GM23248 (cell line): Measurements from ENCODE around the gene PLIN1. TPM values are rescaled to one million over a fixed set of nuclear protein-coding genes. Genes with fewer than 3 reads are reported as not detected.

Experiments used
- DNase-seq: peaks from one replicate; pipeline ENCODE4 v3.0.0-alpha.2; 2015
- H2AFZ ChIP-seq: fragments of 200-600 bp; sonication (generic); 2 replicates; pipeline ENCODE4 v1.6.1; 2016; ENCODE audit warnings: antibody characterized with exemption
- H3F3A ChIP-seq: fragments of 200-600 bp; sonication (generic); 2 replicates; pipeline ENCODE4 v1.6.1; 2016; ENCODE audit warnings: mild to moderate bottlenecking, antibody characterized with exemption, mixed run types; ENCODE audit not compliant: insufficient read depth
- H3K27ac ChIP-seq: fragments of 200-600 bp; sonication (generic); 2 replicates; pipeline ENCODE4 v1.5.1; 2016; ENCODE audit warnings: mild to moderate bottlenecking
- H3K27me3 ChIP-seq: fragments of 200-600 bp; sonication (generic); replicated peaks from 2 replicates; pipeline ENCODE4 v1.6.1; 2016; ENCODE audit warnings: mild to moderate bottlenecking; ENCODE audit not compliant: insufficient read depth
- H3K36me3 ChIP-seq: fragments of 200-600 bp; sonication (generic); 2 replicates; pipeline ENCODE4 v1.6.1; 2016; ENCODE audit warnings: low read depth, mild to moderate bottlenecking
- H3K4me1 ChIP-seq: fragments of 200-600 bp; sonication (generic); 2 replicates; pipeline ENCODE4 v1.6.1; 2016; ENCODE audit warnings: mild to moderate bottlenecking; ENCODE audit not compliant: insufficient read depth
- H3K4me2 ChIP-seq: fragments of 200-600 bp; sonication (generic); one replicate; pipeline ENCODE4 v1.6.1; 2016; ENCODE audit warnings: mild to moderate bottlenecking; ENCODE audit not compliant: unreplicated experiment
- H3K4me3 ChIP-seq: fragments of 200-600 bp; sonication (generic); 2 replicates; pipeline ENCODE4 v1.5.1; 2016; ENCODE audit warnings: mild to moderate bottlenecking
- H3K79me2 ChIP-seq: fragments of 200-600 bp; sonication (generic); 2 replicates; pipeline ENCODE4 v1.6.1; 2016; ENCODE audit warnings: mild to moderate bottlenecking; ENCODE audit not compliant: insufficient read depth
- H3K9ac ChIP-seq: fragments of 200-600 bp; sonication (generic); 2 replicates; pipeline ENCODE4 v1.6.1; 2016; ENCODE audit warnings: mild to moderate bottlenecking
- H3K9me2 ChIP-seq: fragments of 200-600 bp; sonication (generic); 2 replicates; pipeline ENCODE4 v1.6.1; 2016; ENCODE audit warnings: mixed run types, mild to moderate bottlenecking, moderate library complexity; ENCODE audit not compliant: insufficient read depth
- H3K9me3 ChIP-seq: fragments of 200-600 bp; sonication (generic); one replicate; pipeline ENCODE4 v1.6.1; 2017; ENCODE audit warnings: low read depth
- H4K20me1 ChIP-seq: fragments of 200-600 bp; sonication (generic); 2 replicates; pipeline ENCODE4 v1.6.0; 2016; ENCODE audit not compliant: insufficient read depth
- EZH2 ChIP-seq: fragments of 200-600 bp; sonication (generic); IDR thresholded peaks from 2 replicates; pipeline ENCODE4 v1.6.1; 2018; ENCODE audit warnings: antibody characterized with exemption, mild to moderate bottlenecking; ENCODE audit not compliant: insufficient read depth, poor library complexity, severe bottlenecking
- EZH2phosphoT487 ChIP-seq: fragments of 200-600 bp; sonication (generic); IDR thresholded peaks from 2 replicates; pipeline ENCODE4 v1.6.1; 2018; ENCODE audit warnings: antibody characterized with exemption, moderate library complexity, mild to moderate bottlenecking, low read depth; ENCODE audit not compliant: insufficient read depth
- WGBS, 2 experiments: methylation state at CpG; one replicate each; pipeline ENCODE4 v1.1.6; 2015 to 2017; ENCODE audit warnings: low lambda C conversion rate in 2 of 2, low coverage in 1 of 2; ENCODE audit errors: missing lambda C conversion rate in 2 of 2; 5-methylcytosine and 5-hydroxymethylcytosine counted together
- in situ Hi-C: fragments of 300-500 bp; cut with MboI; formaldehyde crosslinking; loops from 2 replicates; pipeline ENCODE4 v1.15.0; 2020
- polyA plus RNA-seq: library from polyadenylated mRNA; unstranded; fragments of >200 nt; fragmentation: Nextera tagmentation; extraction: Ambion mirVana; gene quantifications from 2 replicates; pipeline ENCODE4 v1.2.1, GENCODE V29; 2016
- total RNA-seq: library from RNA; depleted of rRNA; stranded (reverse); fragments of >200 nt; shearing (Covaris generic); gene quantifications from 2 replicates; pipeline ENCODE4 v1.2.3, GENCODE V29; 2014

PLIN1 gene
- total and polyA plus RNA-seq, 2 experiments from 2014 or later = not detected

DNA sequence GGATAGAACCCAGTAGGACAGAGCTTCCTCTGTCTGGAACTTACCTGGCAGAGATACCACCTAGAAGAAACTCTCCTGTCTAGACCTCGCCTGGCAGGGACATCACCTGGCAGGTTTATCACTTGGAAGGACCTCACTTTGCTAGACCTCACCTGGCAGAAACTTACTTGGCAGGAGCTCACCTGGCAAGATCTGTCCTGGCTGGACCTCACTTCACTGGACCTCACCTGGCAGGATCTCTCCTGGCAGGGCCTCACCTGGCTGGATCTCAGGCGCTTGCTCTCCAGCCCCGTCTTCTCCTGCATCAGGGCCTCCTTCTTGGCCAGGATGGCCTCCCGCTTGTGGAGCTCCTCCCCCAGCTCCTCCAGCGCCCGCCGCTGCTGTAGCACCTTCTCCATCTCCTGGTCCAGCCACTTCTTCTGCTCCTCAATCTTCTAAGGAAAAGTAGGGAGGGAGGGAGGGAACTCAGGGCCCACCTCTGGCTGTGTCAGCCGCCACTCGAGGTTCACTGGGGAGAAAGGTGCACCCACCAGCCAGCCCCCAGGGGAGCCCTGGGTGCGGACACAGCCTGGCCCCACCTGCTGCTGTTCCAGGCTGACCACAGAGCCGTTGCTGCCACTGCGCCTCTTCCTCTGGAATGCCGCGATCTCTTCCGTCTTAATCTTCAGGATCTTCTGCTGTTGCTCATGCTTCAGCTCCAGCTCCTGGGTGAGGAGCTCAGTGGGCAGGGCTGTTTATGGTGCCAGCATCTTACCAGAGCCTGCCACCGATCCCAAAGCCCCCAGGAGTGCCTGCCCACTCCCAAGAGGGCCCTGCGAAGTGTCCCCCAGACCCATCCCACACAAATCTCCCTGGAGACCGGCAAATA, 46.4 kb downstream of the PLIN1 start:
- no peak overlapping the region for H2AFZ ChIP-seq
- no peaks in the 10 kb centered on the region for H3K9me2 ChIP-seq
- DNase-seq = no peak
- no peak overlapping the region for H3K4me2 ChIP-seq
- peaks cover 28% of the 10 kb centered on the region; the same call in 1 of the 2 replicates for H3K36me3 ChIP-seq
- H3K4me1 ChIP-seq = no peaks in the 10 kb centered on the region
- H3K4me3 ChIP-seq = no peak overlapping the region
- in situ Hi-C loops = no loop called here
- no peaks in the 10 kb centered on the region for H3F3A ChIP-seq
- H3K27ac ChIP-seq = no peak overlapping the region
- no peaks in the 10 kb centered on the region for H3K27me3 ChIP-seq
- H3K9me3 ChIP-seq = no peaks in the 10 kb centered on the region
- TF ChIP-seq EZH2phosphoT487 = no peak
- 97 to 99% methylated on average over 18 of the region's 18 CpGs for WGBS, 2 experiments
- no peaks in the 10 kb centered on the region for H4K20me1 ChIP-seq
- no peaks in the 10 kb centered on the region for H3K79me2 ChIP-seq
- no peak overlapping the region for H3K9ac ChIP-seq

DNA sequence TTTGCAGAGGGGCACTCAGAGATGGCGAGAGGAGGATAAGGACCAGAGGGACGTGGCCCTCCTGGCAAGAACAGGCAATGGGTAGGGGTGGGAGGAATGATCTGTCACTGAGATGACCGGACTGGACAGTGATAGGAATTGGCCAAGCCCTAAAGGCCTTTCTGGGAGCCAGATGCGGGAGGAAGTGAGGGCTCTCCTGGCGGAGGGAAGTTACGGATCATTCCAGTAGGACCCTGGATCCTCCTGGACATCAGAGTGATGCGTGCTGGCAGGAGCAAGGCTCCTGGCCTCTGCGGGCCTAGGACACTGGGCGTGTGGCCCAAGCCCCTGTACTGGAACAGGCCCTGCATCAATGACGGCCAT, 47.3 kb downstream of the PLIN1 start:
- Histone ChIP-seq H4K20me1 (no peaks in the 10 kb centered on the region), H3K4me3 (no peak overlapping the region), H2AFZ (no peak overlapping the region), H3K4me2 (no peak overlapping the region), H3K9me2 (no peaks in the 10 kb centered on the region), H3F3A (no peaks in the 10 kb centered on the region), H3K9me3 (no peaks in the 10 kb centered on the region), H3K4me1 (no peaks in the 10 kb centered on the region), H3K36me3 (peaks cover 29% of the 10 kb centered on the region; the same call in 1 of the 2 replicates), H3K79me2 (no peaks in the 10 kb centered on the region), H3K27ac (no peak overlapping the region), H3K27me3 (no peaks in the 10 kb centered on the region), H3K9ac (no peak overlapping the region)
- no peak for TF ChIP-seq EZH2phosphoT487
- no peak for TF ChIP-seq EZH2
- DNase-seq = no peak
- WGBS, 2 experiments = 85 to 89% methylated on average over 8 to 10 of the region's 10 CpGs
- in situ Hi-C loops = no loop called here

DNA sequence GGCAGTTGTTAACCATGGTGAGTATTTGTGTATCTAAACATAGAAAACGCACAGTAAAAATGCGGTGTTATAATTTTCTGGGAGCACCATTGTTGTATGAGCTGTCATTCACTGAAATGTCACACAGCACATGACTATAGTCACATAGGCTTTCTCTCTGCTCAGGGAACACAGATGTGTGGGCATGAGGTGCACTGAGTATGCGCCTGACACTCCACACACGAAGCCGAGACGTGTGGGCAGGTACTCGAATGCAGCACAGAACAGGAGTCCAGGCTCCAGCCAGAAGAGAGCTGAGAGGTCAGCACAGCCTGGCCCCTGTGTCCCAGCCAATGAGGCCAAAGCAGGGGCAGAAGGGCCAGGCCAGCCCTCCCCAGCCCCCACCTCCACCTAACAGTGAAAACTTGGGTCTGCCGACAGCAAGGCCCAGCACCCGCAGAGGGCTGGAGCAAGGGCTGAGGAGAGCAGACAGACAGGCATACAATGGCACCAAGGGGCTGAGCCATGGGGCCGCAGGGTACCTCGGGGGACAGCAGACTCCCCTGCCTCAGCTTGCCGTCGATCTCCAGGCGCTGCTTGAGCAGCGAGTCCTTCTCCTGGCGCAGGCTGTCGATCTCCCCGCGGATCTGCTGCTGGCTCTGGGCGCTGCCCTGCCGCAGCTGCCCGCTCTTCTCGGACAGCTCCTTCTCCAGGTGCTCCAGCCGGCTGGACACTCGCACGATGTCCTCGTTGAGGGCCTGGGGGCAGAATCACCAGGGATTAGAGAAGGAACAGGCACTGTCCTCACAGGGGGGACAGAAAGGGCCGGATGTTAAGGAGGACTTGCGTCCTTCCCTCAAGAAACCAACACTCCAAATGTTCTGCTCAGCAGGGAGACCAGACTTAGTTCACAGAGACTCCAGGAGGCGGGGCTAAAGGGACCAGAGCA, 47.9 kb downstream of the PLIN1 start:
- no peak for TF ChIP-seq EZH2
- no peak for TF ChIP-seq EZH2phosphoT487
- Histone ChIP-seq H3K4me1 (no peaks in the 10 kb centered on the region), H3K36me3 (peaks cover 35% of the 10 kb centered on the region), H3K27ac (no peak overlapping the region), H3K9me2 (no peaks in the 10 kb centered on the region), H3K4me2 (no peak overlapping the region), H3K9ac (no peak overlapping the region), H2AFZ (no peak overlapping the region), H3K9me3 (no peaks in the 10 kb centered on the region), H3K4me3 (no peak overlapping the region), H3K79me2 (no peaks in the 10 kb centered on the region), H3K27me3 (no peaks in the 10 kb centered on the region), H4K20me1 (no peaks in the 10 kb centered on the region), H3F3A (no peaks in the 10 kb centered on the region)
- no peak for DNase-seq
- in situ Hi-C loops = no loop called here
- 98% methylated on average over 27 to 29 of the region's 30 CpGs for WGBS, 2 experiments

DNA sequence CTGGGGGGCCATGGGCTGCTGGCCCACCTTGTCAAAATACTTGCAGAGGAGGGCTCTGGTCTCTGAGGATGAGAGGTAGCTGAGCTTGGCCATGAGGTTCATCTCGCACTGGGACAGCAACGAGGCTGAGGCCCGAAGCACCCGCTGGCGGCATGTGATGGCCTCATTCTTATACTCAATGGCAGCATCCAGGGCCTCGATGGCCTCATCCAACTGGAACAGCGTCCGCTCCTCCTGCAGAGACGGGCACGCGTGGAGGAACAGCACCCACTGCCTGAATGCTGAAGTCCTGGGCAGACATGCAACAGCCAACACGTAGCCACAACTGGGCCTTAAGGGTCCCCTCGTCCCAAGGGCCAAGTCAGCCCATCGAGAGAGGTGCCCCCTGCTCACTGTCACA, 48.9 kb downstream of the PLIN1 start:
- no peaks in the 10 kb centered on the region for H3K79me2 ChIP-seq
- 86 to 91% methylated on average over 11 to 14 of the region's 14 CpGs for WGBS, 2 experiments
- in situ Hi-C loops = no loop called here
- no peaks in the 10 kb centered on the region for H3K27me3 ChIP-seq
- H3F3A ChIP-seq = no peaks in the 10 kb centered on the region
- H3K9ac ChIP-seq = no peak overlapping the region
- no peak overlapping the region for H3K4me2 ChIP-seq
- DNase-seq = no peak
- H3K4me3 ChIP-seq = no peak overlapping the region
- H4K20me1 ChIP-seq = no peaks in the 10 kb centered on the region
- no peaks in the 10 kb centered on the region for H3K4me1 ChIP-seq
- H2AFZ ChIP-seq = no peak overlapping the region
- TF ChIP-seq EZH2 (no peak), EZH2phosphoT487 (no peak)
- no peaks in the 10 kb centered on the region for H3K9me2 ChIP-seq
- no peaks in the 10 kb centered on the region for H3K9me3 ChIP-seq
- H3K27ac ChIP-seq = no peak overlapping the region
- H3K36me3 ChIP-seq = peaks cover 41% of the 10 kb centered on the region
